Fibroblast of lung (primary cell): ENCODE data around the gene CD200. TPM values are rescaled to one million over a fixed set of nuclear protein-coding genes. Genes with fewer than 3 reads are reported as not detected.
A peak's percentile ranks its signal among the peaks of the same experiment; 100 is the strongest.

Experiments used
- DNase-seq, 2 donors: peaks; one replicate each; pipeline versions ENCODE4 v3.0.0 to v3.0.0-alpha.2; 2010; ENCODE audit warnings: low read depth in 2 of 2
- H2AFZ ChIP-seq: 2 replicates; pipeline ENCODE4 v1.5.1; 2012; ENCODE audit warnings: low read length, control low read depth, inconsistent platforms
- H3K27ac ChIP-seq: 2 replicates; pipeline ENCODE4 v1.5.1; 2011; ENCODE audit warnings: low read length, control low read depth; ENCODE audit not compliant: insufficient read depth
- H3K27me3 ChIP-seq: 2 replicates; pipeline ENCODE4 v1.5.1; 2011; ENCODE audit warnings: mild to moderate bottlenecking, low read length; ENCODE audit not compliant: control insufficient read depth, insufficient read depth
- H3K36me3 ChIP-seq: 2 replicates; pipeline ENCODE4 v1.5.1; 2011; ENCODE audit warnings: low read length; ENCODE audit not compliant: control insufficient read depth, insufficient read depth
- H3K4me1 ChIP-seq: 2 replicates; pipeline ENCODE4 v1.5.1; 2011; ENCODE audit warnings: low read length; ENCODE audit not compliant: control insufficient read depth, insufficient read depth; ENCODE audit errors: extremely low read depth
- H3K4me2 ChIP-seq: 2 replicates; pipeline ENCODE4 v1.5.1; 2011; ENCODE audit warnings: low read length, control low read depth; ENCODE audit not compliant: insufficient read depth; ENCODE audit errors: extremely low read depth
- H3K4me3 ChIP-seq, 4 experiments: fragments of 200-600 bp in 1 of 4; sonication (generic) in 1 of 4; replicated peaks in 1 of 4; 2 replicates each; pipeline ENCODE4 v1.5.1; 2011 to 2016; ENCODE audit warnings: low read length in 4 of 4, low read depth in 3 of 4, mild to moderate bottlenecking in 3 of 4, control low read depth in 2 of 4, inconsistent platforms in 1 of 4, mixed read lengths in 1 of 4; ENCODE audit not compliant: insufficient read depth in 1 of 4; ENCODE audit errors: control extremely low read depth in 1 of 4
- H3K79me2 ChIP-seq: 2 replicates; pipeline ENCODE4 v1.5.1; 2012; ENCODE audit warnings: mild to moderate bottlenecking, low read length, inconsistent platforms; ENCODE audit not compliant: control insufficient read depth, insufficient read depth
- H3K9ac ChIP-seq: 2 replicates; pipeline ENCODE4 v1.5.1; 2011; ENCODE audit warnings: mild to moderate bottlenecking, low read length, control low read depth; ENCODE audit not compliant: insufficient read depth
- H3K9me3 ChIP-seq: 2 replicates; pipeline ENCODE4 v1.5.1; 2012; ENCODE audit warnings: low read depth, low read length; ENCODE audit not compliant: control insufficient read depth, insufficient read depth
- H4K20me1 ChIP-seq: 2 replicates; pipeline ENCODE4 v1.5.1; 2011; ENCODE audit warnings: low read length; ENCODE audit not compliant: control insufficient read depth, insufficient read depth; ENCODE audit errors: extremely low read depth
- CTCF ChIP-seq, 2 donors: IDR thresholded peaks in 1 of 2; conservative IDR thresholded peaks in 1 of 2; 1 replicate in 1 of 2; 2 replicates in 1 of 2; pipeline ENCODE4 v1.5.1; 2011 to 2012; ENCODE audit warnings: low read length in 2 of 2, control low read depth in 1 of 2, inconsistent platforms in 1 of 2, low read depth in 1 of 2, mild to moderate bottlenecking in 1 of 2
- EZH2 ChIP-seq: IDR thresholded peaks from 2 replicates; pipeline ENCODE4 v1.5.1; 2012; ENCODE audit warnings: low read length, control low read depth, mild to moderate bottlenecking; ENCODE audit errors: missing control alignments
- polyA plus RNA-seq, 2 donors: library from polyadenylated mRNA; depleted of rRNA in 1 of 2; stranded (reverse) in 1 of 2; unstranded in 1 of 2; fragments of >200 nt; gene quantifications; 2 replicates each; pipeline ENCODE4 v1.2.1, GENCODE V29; 2011 to 2012; ENCODE audit warnings: missing spikeins in 1 of 2
- total RNA-seq: library from RNA; depleted of rRNA; stranded (reverse); fragments of >200 nt; gene quantifications from 2 replicates; pipeline ENCODE4 v1.2.1, GENCODE V29; 2014

CD200 gene
- total and polyA plus RNA-seq, 2 donors (not counting 1 experiment from before 2014, with no cell fraction given): 0.17 to 0.22 TPM

GRCh38 chr3:112384769-112385168, 51.8 kb downstream of the CD200 start:
- TF ChIP-seq CTCF (conservative IDR thresholded peaks at IDR 0.05 in 1 of 2, IDR thresholded peaks at IDR 0.05 in 1 of 2; ENCODE audit: low read depth in 1 of 2, low read length in 2 of 2): no peak
- no peak for TF ChIP-seq EZH2
- no peak overlapping the region for H3K27ac ChIP-seq
- H3K4me1 ChIP-seq: no peaks in the 10 kb centered on the region
- no peak overlapping the region for H3K4me3 ChIP-seq
- peak in 1 of 2 donors; percentile 36 for DNase-seq
- H3K9me3 ChIP-seq: no peaks in the 10 kb centered on the region
- H3K4me2 ChIP-seq: no peak overlapping the region
- H4K20me1 ChIP-seq: no peaks in the 10 kb centered on the region
- H3K36me3 ChIP-seq: no peaks in the 10 kb centered on the region
- no peaks in the 10 kb centered on the region for H3K27me3 ChIP-seq
- H3K79me2 ChIP-seq: no peaks in the 10 kb centered on the region
- no peak overlapping the region for H2AFZ ChIP-seq
- no peak overlapping the region for H3K9ac ChIP-seq

GRCh38 chr3:112388972-112389371, 56.0 kb downstream of the CD200 start:
- Histone ChIP-seq H4K20me1 (no peaks in the 10 kb centered on the region), H3K9ac (no peak overlapping the region), H3K36me3 (no peaks in the 10 kb centered on the region), H3K27ac (no peak overlapping the region), H3K4me2 (no peak overlapping the region), H2AFZ (no peak overlapping the region), H3K9me3 (no peaks in the 10 kb centered on the region), H3K4me1 (peaks cover 8% of the 10 kb centered on the region), H3K79me2 (no peaks in the 10 kb centered on the region), H3K27me3 (no peaks in the 10 kb centered on the region), H3K4me3 (no peak overlapping the region)
- no peak for DNase-seq
- TF ChIP-seq CTCF (conservative IDR thresholded peaks at IDR 0.05 in 1 of 2, IDR thresholded peaks at IDR 0.05 in 1 of 2; ENCODE audit: low read depth in 1 of 2, low read length in 2 of 2): no peak
- no peak for TF ChIP-seq EZH2

DNA sequence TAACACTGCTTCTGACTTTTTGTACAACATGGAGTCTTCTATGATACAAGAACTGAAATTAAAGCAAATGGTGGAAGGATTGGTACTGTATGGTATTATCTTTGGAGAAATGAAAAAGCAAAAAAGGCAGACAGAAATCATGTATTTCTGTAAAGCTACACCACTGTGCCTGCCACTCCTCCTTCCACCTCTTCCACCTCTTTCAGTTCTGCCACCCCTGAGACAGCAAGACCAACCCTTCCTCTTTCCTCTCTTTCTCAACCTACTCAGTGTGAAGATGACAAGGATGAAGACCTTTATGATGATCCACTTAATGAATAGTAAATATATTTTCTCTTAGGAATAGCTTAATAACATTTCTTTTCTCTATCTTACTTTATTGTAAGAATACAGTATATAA, 57.0 kb downstream of the CD200 start:
- DNase-seq: no peak
- Histone ChIP-seq H3K79me2 (no peaks in the 10 kb centered on the region), H3K4me2 (no peak overlapping the region), H3K4me1 (peaks cover 8% of the 10 kb centered on the region), H3K9ac (no peak overlapping the region), H3K36me3 (no peaks in the 10 kb centered on the region), H4K20me1 (no peaks in the 10 kb centered on the region), H3K4me3 (no peak overlapping the region), H2AFZ (no peak overlapping the region), H3K9me3 (no peaks in the 10 kb centered on the region), H3K27ac (no peak overlapping the region), H3K27me3 (no peaks in the 10 kb centered on the region)
- TF ChIP-seq CTCF (conservative IDR thresholded peaks at IDR 0.05 in 1 of 2, IDR thresholded peaks at IDR 0.05 in 1 of 2; ENCODE audit: low read depth in 1 of 2, low read length in 2 of 2) (no peak), EZH2 (no peak)
